Central memory CD4-positive, alpha-beta T cell (primary cell): Measurements from ENCODE around the gene HAND2.
A peak's percentile ranks its signal among the peaks of the same experiment; 100 is the strongest.

Source experiments
- DNase-seq: peaks from one replicate; pipeline ENCODE4 v3.0.0; 2022

HAND2 gene

DNA sequence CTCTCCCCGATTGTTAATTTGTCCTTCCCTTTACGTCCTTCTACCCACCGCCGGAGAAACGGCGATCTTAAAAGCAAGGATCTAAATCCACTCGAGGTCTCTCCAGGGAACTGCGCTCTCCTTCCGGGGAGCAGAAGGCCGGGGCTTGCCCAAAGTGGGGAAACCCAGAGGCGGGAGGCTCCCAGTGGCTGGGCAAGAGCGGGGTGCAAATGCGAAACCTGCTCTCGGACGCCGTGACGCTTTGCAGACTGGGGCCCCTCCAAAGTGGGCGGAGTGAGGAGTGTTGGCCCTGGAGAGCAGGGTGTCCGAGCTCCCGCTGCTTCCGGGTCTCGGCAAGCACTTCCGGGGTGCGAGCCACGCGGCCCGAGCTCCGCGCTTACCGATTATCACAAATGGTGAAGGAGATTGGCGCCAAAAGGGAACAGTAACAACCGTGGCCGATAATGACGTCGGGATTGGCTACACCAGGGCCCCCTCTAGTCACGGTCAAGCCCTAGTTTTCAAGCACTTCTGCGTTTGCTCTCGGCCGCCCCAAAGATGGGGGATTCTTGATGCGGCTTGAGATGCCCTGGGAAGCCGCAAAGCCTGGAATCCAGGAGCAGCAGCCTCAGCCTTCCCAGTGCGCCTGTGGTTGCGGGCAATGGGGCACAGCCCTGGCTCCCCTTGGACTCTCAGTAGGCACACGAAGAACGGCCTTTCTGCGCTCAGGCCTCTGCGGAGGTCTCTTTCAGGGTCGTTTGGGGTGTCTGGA is 29.0 kb downstream of the HAND2 start:
- DNase-seq, result no peak

DNA sequence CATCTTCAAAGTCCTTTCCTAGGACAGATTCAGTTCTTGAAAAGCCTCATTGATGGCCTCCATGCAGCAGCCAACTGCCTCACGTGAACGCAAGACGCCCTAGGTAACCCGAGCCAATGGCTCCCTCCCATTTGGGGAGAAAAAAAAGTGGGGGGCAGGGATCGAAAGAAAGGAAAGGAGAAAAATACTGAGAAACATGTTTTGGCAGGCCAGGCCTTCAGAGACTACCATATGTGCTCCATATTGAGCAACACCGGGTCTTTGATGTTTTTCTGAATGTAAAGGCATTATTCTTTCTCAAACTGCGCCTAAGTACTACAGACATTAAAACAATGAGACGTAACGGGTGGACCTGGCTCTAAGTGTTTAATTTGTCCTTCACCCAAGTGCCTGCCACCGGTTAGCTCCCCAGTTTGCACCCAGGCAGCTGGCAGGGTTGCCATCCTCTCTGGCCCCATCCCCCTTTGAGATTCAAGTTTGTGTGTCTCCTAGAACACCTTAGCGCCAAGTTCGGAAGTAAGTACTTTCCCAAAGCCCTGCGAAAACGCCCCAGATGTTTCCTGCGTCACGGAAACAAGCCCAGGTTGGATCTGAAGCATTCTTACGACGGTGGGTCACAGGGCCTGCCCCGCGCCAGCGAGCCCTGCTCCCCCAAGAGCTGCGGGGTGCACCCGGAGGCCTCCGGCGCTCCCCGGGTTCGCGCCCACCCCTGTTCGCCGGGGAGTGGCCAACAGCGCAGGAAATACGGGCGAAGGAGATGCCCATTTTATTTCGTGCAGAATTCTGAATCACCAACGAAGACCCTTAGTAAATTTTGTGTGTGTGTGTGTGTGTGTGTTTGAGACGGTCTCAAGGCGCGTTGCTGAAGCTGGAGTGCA is 30.1 kb downstream of the HAND2 start:
- no peak for DNase-seq

DNA sequence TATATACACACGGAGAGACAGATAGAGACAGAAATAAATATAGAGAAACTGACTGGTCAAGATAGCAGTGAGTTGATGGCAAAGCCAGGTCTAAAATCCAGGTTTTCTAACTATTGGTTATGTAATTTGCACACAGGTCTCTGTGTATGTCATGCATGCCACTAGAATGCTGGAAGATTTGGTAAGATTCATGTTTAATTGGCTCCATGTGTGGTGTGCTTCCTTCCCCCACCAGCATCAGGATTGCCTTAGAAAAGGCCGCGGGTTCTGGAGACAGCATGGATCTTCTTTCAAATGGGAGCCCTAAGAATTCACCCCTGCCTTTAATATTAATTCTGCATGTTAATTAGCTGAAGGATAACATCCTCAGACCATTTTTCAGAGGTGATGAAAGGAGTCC is 31.3 kb downstream of the HAND2 start:
- DNase-seq, result no peak

DNA sequence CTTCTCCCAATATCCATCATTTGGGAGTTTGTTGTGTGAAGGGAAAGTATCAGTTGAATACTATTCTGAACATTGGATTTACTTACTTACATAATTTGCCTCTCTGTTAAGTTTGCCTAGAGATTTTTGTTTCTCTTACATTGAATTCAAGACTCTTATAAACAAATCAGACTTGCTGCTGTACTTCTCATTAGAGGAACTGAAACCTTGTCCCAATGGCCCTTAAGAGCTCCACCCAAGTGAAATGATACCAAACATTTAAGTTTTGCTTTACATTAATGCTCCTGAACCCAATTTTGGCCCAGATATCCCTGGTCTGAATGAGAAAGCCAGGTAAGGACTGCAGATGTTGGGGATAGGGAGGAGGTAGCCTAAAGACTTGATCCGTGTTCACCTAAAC is 32.0 kb downstream of the HAND2 start:
- DNase-seq, result no peak

DNA sequence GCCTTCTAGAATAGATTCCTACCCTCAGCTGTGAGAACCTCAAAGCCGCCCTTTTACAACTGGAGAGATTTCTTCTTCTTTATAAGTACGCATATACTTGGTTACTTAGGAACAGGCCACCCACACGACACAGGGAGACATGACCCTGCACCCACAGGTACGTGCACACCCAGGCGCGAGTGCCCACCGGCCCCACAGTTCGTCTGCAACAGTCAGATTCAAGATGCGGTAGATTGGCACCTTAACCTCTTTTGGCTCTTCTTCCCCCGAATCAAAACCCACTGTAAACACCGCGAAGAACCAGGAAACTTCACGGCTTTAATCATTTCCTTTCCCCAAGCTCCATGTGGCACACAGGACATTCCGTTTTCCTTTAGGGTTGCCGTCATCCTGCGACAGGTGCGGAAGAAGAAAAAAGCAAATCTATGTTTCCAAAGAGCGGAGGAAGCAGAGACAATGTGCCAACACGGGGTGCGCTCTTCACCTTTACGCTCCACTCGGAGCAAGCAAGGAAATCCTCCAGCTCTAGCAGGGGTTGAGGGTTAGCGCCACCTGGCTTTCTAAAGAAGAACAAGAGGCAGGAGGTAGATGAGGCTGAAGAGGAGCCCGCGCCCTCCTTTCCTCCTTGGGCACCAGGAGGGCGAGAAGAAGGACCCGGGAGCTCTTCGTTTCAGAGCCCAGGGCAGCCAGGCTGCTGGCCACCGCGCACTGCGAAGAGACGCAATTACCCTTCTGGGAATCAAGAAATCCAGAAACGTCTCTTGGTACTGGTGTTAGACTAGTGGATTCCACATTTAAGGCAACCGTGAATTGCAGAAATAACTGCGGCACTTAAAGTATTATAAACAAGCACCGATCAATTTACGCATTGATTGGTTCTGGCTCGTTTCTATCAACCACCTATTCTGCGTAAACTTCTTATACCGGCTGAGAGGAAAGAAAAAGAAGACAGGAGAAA is 35.7 kb downstream of the HAND2 start:
- peak; percentile 60 for DNase-seq

DNA sequence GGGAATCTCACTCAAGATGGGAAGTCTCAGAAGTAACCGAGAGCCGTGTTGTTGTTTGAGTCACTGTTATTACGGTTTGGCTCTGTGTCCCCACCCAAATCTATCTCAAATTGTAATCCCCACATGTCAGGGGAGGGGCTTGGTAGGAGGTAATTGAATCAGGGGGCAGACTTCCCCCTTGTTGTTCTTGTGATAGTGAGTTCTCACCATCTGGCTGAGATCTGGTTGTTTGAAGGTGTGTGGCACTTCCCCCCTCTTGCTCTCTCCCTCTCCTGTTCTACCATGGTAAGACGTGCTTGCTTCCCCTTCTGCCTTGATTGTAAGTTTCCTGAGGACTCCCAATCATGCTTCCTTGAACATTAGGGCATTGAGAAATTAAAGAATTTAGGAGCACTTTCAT is 37.0 kb downstream of the HAND2 start:
- DNase-seq, result no peak

DNA sequence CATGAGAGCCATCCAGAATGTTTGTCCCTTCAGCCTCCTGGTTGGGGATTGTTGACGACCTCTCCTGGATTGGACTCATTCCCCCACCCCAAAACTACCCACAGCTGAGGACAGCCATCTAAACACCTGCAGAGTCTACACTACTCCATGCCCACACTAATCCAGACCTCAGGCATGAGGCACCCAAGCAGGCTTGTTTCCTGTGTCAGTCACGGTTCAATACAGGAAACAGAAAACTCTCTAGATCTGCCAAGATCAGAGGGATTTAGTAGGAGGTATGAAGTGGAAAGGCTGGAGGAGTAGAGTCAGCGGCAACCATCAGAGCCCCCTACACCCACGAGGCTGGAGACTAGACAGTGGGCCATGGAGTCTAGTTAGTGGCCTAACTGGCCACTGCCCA is 37.7 kb downstream of the HAND2 start:
- DNase-seq, result no peak

DNA sequence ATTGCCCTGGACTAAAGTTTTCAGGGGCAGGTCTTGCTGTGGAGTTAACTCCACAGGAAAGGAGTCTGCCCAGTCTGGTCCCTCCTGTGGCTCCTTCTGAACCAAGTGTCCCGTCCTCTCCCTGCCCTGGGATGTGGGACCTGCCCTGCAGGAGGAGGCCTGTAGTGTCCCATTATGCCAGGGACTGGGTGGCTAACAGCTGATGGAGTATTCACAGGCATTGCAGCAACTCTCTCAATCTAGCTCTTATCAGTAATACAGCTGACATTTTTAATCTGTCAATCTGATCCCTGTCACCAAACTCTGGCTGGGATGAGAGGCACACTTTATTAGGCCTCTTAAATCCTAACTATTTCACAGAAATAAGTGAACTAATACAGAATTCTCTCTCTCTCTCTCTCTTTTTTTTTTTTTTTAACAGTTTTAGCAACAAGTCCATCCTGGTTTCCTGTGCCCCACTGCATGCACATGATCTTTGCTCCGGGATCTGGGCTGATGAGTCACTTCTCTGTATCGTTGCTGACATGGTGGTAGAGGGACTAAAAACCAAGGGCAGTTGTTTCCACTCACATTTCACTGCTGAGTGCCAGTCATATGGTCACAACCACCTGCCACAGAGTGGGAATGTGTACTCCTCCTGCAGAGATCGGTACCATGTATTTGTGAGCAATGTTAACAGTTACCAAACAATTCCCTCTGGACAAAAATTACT is 39.1 kb downstream of the HAND2 start:
- DNase-seq, result no peak

DNA sequence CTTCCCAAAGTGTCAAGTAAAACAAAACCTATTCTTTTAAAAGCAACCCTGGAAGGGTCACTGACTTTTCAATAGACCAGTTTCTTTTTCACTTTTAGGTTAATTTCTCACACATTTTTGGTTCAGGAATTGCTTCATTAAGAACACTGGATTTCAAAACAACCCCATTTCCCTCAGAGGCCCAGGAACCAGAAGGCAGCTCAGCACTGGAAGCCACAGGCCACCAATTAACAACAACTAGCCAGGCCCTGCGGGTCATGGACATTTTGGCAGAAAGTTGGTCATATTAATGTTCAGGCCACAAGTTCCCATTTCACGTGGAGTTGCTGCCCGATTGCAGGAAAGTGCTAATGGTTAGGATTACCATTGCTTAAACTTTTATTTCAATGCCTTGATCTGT is 39.8 kb downstream of the HAND2 start:
- no peak for DNase-seq

DNA sequence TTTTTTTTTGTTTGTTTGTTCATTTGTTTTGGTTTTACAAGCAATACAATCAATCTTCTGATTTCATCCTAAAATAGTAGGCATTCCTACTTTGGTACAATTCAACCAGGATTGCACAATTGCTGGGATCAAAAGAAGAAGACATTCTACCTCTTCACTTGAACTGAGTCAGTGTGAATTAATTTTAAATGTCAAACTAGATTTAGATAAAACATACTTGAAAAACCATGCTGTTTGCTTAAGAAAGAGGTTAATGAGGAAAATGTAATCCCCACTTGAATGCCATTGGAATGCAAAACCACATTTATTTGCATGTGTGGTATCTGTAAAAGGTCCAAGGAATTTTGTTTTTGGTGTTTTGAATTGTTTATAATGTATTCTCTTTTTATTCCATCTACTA is 40.5 kb downstream of the HAND2 start:
- DNase-seq, result no peak

DNA sequence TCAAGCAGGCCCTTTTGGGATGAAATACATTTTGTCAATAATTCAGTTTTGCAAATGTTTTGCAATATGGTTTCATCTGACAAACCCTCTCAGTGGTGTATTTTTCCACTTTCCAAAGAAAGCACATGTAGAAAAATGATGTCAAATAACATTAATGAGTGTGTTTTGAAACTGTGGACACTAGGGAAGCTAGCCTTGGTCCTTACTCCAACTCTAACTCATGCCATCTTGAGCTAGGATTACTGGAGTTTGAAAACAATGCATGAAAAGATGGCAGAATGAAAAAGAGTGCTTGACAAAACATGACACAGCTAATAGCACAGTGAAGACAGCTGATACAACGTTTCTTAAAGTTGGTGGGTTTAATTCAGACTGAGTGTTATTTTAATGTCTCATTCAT is 41.4 kb downstream of the HAND2 start:
- DNase-seq, result no peak

DNA sequence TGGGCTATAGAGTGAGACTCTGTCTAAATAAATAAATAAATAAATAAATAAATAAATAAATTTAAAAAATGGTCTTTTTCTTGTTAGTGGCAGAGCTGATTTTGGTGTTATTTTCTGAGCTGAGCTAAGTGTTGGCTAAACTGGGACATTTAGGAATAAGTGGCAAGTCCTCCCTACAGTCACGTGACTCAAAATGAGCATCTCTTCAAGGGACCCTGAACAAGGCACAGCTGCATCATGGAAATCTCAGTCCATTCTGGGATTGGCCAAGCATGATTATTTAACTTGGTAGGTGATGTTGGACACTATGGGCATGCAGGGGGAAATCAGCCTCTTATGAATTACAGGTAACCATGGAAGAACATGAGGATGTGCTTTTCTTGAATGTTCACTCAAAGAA is 42.0 kb downstream of the HAND2 start:
- DNase-seq, result no peak

DNA sequence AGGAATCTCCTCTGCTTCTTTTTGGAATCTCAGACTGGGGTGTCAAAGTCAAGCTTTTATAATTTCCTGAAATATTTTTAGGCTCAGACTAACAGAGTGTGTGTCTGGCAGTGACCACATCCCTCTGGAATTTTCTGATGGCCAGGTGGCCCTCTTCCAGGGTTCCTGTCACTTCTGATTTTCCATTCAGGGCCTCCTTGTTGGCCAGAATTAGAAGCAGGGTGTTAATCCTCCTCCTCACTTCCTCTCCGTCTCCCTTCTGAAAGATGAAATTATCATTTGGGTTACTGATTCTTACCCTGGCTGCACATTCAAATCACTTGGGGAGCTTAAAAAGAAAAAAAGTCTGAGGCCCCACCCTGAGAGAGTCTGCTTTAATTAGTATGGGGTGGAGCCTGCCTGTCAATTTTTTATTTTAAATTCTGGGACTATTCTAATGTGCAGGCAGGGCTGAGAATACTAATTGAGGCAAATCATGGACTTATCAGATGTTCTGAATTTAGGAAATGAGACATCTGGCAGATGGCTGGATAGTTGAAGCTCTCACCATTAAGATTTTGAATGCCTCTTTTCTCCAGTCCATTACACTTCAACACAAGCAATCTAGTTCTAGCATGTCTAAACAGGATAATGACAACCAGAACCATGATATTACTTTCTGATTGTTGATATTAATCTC is 43.2 kb downstream of the HAND2 start:
- no peak for DNase-seq

DNA sequence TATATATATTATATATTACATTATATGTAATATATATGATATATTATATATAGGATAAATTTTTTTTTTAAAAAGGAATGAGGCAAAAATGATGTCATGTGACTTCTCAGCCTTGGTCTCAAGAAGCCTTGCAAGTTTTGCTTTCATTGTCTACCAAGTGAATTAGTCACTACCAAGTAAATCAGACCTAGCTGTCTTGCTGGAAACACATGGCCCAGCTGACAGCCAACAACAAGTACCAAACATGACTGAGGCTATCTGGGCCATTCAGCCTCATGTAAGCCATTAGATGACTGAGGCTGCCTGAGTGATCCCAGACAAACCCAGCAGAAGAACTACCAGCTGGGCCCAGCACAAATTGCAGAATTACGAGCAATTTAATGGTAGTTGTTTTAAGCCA is 44.9 kb downstream of the HAND2 start:
- no peak for DNase-seq

DNA sequence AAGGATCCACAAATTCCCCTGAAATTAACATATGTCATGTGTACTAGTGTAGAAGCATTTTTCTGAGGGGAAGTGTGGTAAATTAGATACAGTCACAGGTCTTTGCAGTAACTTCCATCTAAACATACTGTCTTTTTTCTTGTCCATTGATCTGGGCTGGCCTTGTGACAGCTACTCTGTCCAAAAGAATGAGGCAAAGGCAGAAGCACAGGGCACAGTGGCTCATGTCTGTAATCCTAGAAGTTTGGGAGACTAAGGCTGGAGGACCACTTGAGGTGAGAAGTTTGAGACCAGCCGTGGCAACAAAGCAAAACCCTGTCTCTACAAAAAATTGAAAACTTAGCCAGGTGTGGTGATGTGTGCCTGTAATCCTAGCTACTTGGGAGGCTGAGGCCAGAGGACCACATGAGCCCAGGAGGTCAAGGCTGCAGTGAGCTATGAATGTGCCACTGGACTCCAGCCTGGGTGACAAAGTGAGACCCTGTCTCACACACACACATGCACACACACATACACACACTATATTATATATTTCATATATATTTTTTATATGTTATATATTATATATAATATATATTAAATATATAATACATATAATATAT is 47.6 kb downstream of the HAND2 start:
- no peak for DNase-seq

DNA sequence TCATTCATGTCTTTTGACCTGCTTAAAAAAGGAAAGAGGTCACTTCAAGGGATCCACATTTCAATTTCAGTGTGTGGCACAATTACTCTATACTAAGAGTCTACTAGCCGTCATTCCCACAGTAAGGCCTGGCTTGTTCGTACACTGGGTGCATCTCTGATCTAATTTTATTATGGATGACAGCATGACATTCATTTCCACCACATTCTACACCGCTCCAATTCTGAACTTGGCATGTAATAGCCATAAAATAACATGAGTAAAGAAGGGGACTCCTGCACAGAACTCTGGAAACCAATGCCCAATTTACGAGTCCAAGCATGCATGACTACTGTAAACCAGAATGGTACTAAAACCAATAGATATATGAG is 51.1 kb downstream of the HAND2 start:
- no peak for DNase-seq

DNA sequence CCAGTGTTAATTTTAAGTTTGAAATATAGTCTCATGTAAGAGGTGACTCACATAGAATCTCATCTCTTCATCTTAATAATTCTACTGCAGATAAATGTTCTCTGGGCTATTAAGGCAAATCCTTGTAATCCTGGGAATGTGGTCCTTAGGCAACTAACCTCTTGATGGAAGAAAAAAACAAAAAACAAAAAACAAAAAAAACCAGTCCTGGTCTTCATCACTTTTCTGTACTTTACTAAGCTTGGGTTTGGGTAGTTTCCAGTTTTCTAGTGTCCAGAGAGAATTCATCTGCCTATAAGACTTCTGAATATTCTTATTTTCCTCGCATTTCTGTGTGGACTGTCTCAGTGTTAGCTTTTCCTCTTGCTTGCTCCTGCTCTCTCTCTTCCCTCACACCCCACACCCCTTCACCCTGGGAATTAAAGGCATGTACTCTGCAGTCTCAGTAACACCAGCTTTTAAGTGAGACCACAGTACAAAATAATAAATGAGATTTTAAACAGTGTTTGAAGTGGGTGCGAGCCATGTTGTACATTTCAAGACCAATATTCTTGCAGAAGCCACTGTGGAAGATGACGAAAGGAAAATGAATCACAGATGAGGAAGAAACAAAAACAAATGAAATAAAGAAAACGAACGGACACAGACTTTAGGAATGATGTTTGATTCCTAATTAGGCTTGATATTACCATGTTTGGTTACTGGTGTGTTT is 51.7 kb downstream of the HAND2 start:
- DNase-seq, result no peak

DNA sequence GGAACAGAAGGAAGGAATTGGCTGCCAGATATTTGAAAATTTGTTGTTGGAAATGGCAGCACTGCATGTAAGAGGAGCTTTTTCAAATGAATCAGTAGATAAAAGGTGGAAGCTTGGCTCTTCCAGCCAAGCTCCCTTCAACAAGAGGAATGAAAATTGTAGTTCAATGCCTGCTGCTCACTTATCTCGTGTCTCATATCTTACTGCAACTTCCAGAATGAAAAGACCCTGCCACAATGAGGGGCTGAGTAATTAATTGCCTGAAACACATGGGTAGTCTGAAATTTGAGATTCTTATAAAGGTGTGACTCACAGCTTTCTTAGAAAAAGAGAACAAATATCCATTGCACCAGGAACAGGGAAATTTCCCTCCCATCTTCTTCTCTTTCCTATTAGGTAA is 53.0 kb downstream of the HAND2 start:
- no peak for DNase-seq
